ENCODE results near the gene BRINP2.

DNA sequence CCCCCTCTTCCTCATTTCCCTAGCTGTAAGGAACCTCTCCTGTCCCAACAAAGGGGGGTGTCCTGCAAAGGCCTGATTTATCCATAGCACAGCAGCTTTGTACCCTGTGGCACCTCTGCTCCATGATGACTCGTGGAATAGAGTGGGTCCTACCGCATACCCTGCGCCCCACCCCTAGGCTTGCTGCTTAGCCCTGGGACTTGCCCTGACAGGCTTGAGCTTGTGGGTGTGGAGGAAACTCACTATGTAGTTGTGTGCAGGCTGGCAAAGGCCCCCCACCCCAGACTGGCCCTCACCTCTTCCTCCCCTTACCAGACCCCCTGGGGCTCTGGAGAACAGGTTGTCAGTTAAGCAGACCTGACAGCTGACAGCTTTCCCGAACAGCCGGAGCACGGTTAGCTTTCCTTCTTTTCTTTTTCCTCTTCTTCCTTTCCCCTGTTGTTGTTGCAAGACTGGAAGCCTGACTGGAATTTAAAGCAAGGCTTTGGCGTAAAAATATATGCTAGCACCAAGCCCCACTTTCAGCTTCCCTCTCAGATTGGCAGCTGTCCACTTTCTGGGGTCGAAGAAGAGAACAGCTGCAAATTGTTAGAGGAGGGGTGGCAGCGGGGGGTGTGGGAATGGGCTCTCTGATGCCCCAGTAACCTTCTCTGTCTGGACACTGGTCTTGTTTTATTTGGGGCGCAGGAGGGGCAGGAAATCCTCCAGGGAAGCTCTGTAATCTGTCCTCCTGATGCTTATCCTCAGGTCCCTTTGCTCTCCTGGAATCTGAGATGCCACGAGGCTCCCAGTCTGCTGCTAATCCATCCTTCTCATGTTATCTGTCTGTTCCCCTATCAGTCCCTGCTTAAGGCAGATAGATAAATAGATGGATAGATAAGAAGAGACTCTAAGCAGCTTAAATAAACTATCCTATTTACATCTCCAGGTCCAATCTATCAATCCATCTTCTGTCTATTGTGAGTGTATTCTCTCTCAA is 134.6 kb downstream of the BRINP2 start:
- TF ChIP-seq, protein P1, sequence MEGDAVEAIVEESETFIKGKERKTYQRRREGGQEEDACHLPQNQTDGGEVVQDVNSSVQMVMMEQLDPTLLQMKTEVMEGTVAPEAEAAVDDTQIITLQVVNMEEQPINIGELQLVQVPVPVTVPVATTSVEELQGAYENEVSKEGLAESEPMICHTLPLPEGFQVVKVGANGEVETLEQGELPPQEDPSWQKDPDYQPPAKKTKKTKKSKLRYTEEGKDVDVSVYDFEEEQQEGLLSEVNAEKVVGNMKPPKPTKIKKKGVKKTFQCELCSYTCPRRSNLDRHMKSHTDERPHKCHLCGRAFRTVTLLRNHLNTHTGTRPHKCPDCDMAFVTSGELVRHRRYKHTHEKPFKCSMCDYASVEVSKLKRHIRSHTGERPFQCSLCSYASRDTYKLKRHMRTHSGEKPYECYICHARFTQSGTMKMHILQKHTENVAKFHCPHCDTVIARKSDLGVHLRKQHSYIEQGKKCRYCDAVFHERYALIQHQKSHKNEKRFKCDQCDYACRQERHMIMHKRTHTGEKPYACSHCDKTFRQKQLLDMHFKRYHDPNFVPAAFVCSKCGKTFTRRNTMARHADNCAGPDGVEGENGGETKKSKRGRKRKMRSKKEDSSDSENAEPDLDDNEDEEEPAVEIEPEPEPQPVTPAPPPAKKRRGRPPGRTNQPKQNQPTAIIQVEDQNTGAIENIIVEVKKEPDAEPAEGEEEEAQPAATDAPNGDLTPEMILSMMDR (IDR thresholded peaks at IDR 0.05): no peak
- no peak for TF ChIP-seq POLR2AphosphoS5 (IDR thresholded peaks at IDR 0.05)

Measured in stomach (tissue), 4 donors.